GM18909 (cell line): ENCODE measurements around the gene MMS22L.
"Not testable (repeated sequence)": the region's sequence is repeated elsewhere in the genome, so short reads cannot be mapped to it uniquely, and the experiment has no call there.

Experiments used
- ATAC-seq: cut with Tn5 transposase; IDR thresholded peaks from one replicate; pipeline ENCODE4 v1.9.1; 2021; ENCODE audit warnings: mild to moderate bottlenecking; ENCODE audit not compliant: unreplicated experiment, poor library complexity

The MMS22L gene

DNA sequence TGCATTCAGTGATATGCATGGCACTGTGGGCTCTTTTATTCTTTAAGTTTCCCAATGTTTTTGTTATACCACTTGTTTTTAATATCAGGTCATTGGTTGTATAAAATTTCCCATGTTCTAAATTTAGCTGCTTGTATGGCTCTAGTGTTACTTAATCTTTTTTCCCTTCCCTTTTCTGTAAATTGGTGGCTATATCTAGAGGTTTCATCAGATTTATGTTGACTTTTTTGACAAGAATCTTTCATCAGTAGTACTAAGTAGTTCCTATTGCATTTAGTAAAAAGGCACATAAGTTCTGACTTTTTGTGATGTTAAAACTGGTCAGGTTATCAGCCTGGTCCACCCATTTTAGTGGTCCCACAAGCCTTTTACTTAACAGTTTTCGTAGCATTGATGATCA is 51.1 kb downstream of the MMS22L start:
- no peak for ATAC-seq

DNA sequence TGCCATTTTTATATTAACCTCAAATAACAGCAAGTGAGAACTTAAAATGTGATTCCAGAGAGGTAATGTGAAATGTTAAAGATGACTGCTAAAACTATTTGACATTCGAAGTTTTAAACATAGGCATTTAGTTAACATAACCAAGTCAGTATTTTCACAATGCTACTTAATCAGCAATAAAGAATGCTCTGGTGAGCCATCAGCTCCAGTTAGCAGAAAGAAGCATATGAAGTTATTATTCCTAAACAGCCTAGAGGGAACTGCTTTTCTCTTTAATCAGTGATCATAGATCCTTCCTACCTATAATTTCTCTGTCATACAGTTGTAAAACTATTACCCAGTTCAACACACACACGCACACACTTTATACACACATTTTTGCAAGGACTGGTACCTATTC is 60.1 kb downstream of the MMS22L start:
- no peak for ATAC-seq

DNA sequence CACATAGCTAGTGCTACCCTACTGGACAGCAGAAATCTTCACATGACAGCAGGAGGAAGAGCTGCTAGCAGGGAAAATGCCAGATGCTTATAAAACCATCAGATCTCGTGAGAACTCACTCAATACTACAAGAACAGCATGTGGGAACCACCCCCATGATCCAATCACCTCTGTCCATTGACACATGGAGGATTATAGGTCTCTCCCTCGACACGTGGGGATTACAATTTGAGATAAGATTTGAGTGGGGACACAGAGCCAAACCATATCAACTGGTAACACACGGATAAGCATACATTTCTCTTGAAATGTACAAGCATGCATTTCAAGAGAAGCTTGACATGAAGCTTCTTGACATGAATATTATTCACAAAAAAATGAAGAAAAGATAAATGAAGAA is 64.1 kb downstream of the MMS22L start:
- ATAC-seq: no peak

DNA sequence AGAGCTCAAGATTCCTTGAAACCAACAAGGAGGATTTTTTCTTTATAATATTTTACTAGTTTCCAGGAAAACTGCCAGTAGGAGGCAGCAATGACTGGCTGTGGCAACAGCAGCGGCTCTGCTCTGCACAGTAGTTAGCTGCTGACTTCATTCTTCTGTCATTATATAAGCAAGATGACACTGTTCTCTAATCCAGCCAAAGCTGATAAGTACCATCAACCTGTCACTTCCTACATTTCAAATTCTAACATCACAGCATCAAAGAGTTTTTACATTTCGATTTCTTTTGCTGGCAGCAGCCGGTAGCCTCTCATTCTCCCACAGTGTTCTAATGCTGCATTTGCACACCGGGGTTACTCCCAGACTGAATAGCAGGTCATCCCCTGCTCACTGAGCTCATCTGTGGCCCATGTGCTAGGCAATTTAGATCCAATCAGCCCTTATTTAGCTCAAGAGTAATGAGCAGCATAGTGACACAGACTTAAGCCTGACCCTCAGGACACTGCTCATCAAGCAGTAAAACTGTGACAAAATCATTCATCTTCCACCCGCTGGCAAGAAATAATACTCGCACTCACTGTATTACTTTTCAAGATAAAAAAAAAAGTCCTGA is 67.8 kb downstream of the MMS22L start:
- ATAC-seq: no peak

DNA sequence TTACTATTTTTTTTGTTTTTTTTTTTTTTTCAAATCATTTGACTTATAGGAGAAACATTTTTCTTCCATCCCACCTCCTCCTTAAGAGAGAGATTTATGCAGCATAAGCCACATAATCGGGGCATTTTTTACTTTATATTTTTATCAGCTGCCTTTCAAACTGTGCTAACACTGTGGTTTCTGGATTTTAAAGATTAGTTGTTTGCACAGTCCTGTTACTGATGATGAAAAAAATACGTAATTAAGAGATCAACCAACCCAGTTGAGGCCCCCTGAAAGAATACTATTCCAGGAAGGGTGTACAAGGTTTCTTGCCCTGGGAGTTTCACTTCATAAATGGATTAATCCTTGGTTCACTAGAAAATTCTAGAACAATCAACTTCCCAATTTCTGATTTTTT is 68.3 kb downstream of the MMS22L start:
- ATAC-seq: no peak

DNA sequence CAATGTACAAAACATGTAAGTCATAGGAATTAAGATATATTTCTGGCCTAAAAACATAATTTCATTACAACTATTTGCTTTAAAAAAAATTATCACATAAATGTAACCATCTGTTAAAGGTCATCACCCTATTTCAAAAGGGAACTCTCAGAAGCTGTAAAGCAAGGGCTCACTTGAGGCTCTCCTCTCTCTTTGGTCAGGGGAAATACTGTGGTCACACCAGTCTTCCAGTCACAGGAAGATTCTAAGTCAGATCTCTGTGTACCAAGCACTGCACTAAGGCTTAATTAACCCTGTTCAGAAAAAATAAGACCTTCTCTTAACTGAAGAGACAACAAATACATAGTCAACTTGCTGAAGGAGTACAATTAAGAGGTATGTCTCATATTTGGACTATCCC is 75.6 kb downstream of the MMS22L start:
- ATAC-seq: no peak

DNA sequence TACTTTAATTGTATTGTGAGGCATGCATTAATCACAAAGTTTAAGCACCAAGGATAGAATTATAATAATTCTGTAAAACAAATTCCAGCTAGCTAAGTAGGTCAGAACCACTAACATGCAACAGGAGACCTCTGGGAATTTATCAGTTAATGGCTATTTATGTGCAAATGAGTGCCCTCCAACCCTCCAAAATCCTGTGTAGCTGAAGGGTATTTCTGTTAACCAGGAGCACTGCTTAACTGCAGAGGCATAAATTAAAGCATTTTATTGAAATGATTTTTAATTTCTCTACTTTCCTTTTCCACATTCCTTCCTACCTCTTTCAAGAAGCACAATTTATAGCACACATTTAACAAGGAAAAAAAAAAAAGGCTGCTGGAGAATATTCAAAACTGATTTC is 77.0 kb downstream of the MMS22L start:
- no peak for ATAC-seq

DNA sequence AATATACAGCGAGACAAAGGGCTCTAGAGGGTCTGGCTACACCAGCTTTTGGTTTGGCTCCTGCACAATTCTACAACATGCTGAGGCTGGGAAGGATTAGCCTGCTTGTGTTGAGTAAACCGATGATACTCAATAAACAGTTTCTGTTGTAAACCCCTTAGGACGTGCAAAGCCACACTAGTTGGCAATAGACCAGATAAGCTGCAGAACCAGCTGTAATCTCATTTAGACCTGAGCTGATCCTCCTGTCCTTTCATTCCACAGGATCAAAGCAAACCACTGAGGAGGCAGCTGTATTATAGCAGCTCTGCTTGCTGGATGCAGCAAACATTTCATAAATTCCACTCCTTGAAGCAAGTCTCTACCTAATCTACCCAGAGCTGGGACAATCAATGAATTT is 79.7 kb downstream of the MMS22L start:
- ATAC-seq: no peak

DNA sequence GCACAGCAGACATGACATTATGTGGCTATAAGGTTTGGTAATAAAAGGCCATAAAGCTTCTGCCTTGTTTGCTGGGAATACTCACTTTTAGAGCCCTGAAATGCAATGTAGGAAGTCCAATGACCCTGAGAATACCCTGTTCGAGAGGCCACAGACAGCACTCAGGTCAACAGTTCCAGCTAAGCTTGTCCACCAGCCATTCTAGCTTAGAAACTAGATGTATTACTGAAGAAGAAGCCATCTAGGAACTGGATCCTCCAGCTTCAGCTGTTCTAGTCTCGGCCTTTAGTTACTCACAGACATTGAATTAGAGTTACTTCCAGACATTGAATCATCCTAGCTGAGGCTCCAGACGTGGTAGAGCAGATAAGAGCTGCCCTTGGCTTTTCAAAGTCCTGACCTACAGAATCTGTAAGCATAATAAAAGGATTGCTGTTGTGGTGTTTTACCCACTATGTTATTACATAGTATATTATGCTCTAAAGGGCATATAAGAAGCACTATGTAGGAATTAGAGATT is 84.9 kb downstream of the MMS22L start:
- ATAC-seq: no peak

DNA sequence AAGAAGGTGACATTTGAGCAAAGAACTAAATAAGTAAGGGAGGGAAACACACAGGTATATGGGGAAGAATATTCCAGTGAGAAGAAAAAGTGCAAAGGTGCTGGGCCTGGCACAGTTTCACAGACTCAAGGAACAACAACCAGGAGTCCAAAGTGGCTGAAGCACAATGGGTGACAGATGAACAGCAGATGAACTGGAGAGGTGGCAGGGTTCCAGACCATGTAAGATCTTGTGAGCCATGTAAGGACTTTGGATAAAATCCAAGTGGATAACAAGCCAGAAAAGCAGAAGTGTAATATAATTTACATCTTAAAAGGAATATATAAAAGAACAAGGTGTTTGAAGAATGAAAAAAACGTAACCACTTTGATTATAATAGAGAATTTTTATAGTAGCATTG is 87.9 kb downstream of the MMS22L start:
- no peak for ATAC-seq

DNA sequence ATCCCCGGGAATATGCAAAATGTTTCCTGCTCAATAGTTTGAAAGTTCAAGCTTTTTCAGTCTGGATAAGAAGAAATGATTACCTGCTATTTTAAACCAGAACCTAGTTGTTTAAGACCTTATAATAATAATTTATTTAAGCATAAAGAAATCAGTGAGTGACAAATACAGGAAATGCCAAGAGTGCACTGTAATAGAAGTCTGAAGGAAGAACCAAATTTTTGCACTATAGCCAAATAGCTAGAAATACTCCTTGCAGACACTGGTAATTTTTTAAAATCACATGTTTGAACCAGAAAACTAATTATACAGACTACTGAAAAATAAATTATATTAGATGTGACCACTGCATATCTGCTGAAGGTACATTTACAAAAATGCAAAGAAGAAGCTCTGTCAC is 93.2 kb downstream of the MMS22L start:
- ATAC-seq: no peak

DNA sequence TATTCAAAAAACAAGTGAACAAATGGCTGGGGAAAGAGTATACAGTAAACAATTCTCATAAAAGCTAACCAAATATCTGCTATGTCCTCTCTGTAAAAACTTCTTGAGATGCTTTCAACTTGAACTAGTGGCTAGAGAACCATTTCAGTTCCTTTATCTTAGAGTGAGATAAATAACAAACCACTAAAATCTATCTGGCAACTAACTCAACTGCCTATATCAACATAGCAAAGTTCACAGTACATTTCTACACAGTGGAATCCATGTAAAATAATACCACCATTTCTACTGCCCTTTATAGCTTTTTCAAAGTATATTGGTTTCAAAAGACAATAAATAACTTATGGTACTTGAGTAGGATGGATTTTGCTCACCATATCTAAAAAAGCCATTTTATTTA is 95.1 kb downstream of the MMS22L start:
- peak; percentile 33 for ATAC-seq

DNA sequence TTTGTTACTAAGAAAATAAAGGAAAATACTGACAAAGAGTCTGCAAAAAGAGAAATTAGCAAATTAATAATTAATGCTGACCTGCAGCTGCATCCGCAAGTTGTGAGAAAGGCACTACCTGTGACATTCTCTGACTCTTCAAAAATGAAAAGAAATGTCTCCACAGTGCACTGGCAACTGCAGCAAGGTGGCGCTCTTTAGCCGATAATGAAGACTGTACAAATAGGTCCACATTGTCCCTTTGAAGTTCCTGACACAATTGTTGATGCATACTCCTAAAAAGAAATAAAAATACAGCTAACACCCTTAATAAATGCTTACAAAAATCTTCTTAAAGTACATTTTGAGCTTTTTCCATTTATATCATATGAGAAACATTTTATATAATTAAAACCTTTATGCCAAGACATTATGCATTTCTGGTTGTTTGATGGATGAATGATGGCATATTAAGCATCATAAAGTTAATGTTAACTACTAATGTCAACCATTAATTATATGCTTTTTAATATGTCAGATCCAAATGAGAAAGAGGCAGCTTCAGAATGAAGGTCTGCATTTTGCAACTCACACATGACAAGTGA is 96.5 kb downstream of the MMS22L start:
- ATAC-seq: peak; percentile 92

DNA sequence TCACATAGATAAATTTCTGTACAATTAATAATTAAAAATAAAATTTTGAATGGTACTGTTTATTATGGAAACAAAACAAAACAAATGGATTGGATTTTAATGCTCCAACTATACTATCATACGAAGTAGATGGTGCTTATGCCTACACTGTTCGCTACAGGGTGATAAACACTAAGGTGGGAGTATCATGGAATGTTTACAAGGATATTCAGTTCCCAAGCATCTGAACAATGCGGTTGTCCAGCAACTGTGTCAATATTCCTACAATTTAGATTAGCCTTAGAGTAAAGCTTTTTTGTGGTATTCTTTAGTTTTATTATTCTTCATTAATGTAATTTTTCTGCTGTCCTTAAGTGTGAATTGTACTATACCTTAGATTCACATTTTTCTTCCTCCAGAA is 105.1 kb downstream of the MMS22L start:
- ATAC-seq: no peak

DNA sequence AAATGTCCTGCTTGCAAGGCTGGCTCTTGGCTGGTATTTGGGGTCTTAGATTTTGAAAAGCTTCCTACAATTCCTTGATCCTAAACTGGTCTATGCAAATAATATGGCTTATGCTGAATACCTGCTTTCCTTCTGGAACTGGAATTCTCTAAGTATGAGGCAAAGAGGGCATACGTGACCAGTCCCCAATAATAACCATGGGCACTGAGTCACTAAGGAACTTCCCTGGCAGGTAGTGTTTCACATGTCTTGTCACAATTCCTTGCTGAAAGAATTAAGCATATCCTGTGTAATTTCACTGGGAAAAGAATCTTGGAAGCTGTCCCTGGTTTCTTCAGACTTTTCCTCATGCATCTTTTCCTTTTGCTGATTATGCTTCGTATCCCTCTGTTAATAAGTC is 106.5 kb downstream of the MMS22L start:
- ATAC-seq: no peak

DNA sequence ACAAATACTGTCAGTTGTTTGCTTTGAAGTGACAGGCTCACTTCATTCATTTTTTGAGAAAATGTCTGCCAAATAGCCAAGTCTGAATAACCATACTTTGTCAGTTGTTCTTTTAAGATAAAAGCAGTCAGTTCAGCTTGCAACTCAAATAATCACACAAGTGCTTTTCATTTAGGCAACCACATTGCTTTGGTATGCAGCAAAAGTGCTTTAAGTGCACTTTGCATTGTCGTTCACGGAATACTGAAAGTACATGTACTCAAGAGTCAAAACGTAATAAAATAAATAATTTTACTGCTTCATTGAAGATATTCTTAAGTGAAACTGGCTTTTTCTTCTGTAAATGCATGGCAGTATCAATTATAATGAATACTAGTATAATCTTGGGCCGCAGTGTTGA is 107.2 kb downstream of the MMS22L start:
- no peak for ATAC-seq

DNA sequence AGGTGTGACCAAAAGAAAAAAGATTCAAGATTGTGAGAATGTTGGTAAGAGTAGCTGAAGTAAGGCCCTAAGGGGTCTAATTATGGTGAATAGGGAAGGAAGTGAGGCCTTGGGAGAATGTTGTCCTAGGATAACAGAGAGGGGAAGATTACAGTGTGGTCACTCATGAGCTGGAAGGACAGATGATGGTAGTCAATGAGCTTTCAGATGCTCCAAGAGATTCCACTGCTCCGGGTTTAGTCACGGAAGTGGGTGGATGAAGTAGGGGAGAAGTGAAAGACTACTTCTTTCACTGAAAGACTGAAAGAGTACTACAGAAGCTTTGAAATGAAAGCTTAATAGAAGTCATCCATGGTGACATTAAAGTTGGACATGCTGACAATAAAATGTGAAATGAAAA is 108.5 kb downstream of the MMS22L start:
- no peak for ATAC-seq

DNA sequence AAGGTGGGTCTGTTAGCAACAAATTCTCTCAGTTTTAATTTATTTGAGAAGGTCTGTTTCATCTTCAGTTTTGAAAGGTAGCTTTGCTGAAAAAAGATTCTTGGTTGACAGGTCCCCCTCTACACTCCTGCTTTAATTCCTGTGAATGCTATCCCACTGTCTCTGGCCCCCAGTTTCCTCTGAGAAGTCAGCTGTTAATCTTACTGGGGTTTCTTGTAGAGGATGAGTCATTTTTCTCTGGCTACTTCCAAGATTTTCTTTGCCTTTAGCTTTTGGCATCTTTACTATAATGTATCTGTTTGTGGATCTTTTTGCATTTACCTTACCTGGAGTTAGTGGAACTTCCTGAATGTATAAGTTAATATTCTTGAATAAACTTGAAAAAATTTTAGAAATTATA is 122.7 kb downstream of the MMS22L start:
- no peak for ATAC-seq

DNA sequence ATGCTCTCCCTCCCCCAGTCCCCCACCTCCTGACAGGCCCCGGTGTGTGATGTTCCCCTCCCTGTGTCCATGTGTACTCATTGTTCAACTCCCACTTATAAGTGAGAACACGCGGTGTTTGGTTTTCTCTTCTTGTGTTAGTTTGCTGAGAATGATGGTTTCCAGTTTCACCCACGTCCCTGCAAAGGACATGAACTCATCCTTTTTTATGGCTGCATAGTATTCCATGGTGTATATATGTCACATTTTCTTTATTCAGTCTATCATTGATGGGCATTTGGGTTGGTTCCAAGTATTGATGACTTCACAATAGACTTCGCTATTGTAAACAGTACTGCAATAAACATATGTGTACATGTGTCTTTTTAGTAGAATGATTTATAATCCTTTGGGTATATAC is 127.6 kb downstream of the MMS22L start:
- not testable (repeated sequence) for ATAC-seq

DNA sequence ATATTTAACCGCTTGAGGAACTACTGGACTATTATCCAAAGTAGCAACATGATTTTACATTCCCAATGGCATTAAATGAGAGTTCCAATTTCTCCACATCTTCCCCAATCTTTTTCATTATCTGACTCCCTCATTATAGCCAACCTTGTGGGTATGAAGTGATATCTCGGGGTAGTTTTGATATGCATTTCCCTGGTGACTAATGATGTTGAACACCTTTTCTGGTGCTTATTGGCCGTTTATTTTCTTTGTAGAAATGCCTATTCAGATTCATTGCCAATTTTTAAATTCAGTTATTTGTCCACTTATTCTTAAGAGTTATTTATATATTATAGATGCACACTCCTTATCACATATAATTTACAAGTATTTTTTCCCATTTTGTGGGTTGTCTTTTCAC is 129.0 kb downstream of the MMS22L start:
- no peak for ATAC-seq

DNA sequence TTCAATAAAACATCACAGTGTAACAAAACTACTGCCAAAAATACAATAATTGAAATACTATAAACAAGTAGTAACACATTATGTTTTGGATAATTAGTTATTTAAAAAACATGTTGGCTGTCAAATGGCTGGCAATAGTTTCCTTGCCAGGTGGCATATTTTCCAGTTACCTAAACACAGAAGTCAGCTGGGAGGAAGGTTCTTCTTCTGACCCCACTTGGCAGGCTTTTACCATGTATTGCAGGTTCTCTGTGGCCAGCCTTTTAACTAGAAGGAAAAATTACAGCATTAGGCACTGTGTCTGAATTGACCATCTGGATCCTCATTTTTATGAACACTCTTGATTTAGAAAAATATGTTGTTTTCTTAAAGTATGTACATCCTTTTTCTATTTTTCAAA is 131.4 kb downstream of the MMS22L start:
- no peak for ATAC-seq

DNA sequence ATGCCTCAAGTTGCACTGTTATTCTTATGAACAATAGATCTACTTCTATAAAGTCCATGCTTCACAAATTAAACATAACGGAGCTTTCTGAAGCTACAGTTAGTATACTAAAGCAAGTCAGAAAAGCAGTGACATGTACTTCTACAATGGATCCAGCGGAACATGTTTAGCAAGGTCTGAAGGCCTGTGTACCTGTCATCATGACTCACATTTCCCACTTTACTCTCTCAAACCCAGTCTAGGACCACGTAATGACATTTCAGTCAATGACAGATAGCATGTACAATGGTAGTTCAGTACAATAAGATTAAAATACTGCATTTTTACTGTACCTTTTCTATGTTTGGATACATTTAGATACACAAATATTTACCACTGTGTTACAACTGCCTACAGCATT is 132.1 kb downstream of the MMS22L start:
- no peak for ATAC-seq
